ENCODE results near the gene CSNK2A3.
"Not testable (repeated sequence)": the region's sequence is repeated elsewhere in the genome, so short reads cannot be mapped to it uniquely, and the experiment has no call there.

Gene CSNK2A3

GRCh38 chr11:11379661-11380060 lies 26.6 kb upstream of the CSNK2A3 start:
- no peak for DNase-seq (ENCODE audit: low read depth in 2 of 2)

DNA sequence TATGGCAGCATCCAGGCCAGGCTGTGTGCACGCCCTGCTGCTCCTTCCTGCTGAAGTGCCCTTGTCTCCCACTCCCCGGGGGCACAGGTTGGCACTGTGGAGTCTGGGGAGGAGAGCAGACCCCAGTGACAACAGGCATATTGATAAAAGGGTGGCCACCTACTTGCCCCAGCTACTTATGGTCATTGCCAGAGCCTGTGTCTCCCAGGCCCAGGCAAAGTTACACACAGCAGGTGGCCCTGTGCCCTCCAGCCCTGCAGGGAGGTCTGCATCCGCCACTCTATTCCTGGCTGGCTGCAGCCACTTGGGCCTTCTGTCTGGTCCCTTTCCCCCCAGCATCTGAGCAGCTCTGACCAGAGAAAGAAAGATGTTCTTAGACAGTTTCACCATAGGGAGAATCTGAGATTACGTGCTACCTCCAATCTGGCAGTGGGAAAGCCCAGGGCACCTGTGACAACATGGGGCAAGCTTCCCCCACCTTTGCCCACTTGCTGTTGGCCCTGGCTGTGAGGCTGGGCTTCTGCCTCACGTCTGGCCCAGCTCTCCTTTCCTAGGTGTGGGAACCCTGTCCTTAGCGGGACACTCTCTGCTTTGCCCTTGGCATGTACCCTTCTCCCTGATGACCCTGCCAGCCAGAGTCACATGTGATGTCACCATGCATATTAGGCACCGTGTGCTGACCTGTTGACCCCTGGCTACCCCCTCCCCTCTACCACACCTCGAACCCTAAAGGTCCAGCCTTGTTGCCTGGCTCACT lies 25.3 kb upstream of the CSNK2A3 start:
- DNase-seq (ENCODE audit: low read depth in 2 of 2): no peak

DNA sequence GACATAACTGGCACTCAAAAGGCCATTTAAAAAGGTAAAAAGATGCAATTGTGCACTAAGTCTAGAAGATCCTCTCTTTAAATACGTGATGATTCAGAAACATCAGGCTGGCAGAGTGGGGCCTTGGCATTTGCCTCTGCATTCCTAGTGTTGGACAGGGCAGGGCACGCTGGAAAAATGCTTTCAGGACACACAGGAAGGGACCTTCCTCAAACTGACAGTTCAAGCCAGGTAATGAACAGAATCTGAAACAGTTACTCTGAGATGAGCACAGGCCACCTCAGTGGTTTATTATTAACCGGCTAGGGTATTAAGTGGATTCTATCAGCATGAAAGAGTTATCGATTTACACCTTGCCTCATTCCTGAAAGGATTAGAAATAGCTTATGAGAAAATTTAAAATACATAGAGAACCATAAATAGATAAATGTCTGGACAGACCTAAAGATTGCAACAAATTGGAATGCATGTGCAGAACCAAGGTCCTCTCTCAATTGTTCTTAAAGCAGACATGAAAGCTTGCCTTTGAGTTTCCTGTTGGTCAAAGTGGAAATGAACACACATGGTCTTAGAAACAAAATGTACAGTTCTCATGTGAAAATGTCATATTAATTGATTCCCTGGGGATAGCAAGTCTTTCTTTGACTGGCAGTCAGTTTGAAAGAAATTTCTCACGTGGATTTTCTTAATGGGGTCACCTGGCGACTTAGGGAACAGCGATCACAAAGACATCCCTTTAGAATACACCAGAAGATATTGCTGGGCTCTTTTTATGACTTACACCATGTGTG lies 21.5 kb upstream of the CSNK2A3 start:
- DNase-seq (ENCODE audit: low read depth in 2 of 2): no peak

GRCh38 chr11:11373934-11374333 lies 20.9 kb upstream of the CSNK2A3 start:
- DNase-seq (ENCODE audit: low read depth in 2 of 2): no peak

DNA sequence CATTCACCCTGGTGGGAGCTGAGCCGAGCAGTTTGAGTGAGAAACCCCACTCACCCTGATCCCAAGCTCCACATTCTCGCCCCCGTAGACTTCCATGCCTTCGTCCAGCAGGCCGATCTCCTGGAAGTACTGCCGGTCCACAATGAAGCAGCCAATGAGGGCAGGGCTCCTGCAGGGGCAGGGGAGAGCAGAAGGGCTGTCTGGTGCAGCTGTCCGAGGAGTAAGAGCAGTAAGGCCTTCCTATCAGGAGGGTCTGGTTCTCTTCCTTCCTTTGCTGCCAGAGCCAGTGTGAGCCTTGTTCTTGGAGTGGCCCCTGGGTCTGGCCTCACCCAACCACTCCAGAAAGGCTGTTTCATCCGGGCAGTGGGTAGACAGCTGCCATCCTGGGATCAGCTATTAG lies 19.4 kb upstream of the CSNK2A3 start:
- no peak for DNase-seq (ENCODE audit: low read depth in 2 of 2)

DNA sequence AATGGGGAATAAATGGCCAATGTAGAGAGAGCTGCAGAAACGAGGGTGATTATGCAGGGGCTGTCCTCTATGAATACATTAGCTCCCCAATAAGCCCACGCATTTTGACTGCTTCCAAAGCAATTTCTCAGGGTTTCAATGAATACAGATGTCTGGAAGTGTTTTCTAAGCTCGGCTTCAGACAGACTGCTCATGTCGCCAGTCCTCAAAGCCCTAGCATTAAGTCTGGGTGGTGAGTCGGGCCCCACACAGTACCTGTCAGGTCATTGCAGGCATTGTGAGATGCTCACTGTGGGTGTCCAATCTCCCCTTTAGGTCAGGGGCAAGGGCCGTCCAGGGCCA lies 17.9 kb upstream of the CSNK2A3 start:
- DNase-seq (ENCODE audit: low read depth in 2 of 2): no peak

- DNase-seq (ENCODE audit: low read depth in 2 of 2): no peak
These were observed 17.4 kb upstream of the CSNK2A3 start for GRCh38 chr11:11370255-11370961.

GRCh38 chr11:11366793-11367192 lies 13.7 kb upstream of the CSNK2A3 start:
- DNase-seq (ENCODE audit: low read depth in 2 of 2): no peak

DNA sequence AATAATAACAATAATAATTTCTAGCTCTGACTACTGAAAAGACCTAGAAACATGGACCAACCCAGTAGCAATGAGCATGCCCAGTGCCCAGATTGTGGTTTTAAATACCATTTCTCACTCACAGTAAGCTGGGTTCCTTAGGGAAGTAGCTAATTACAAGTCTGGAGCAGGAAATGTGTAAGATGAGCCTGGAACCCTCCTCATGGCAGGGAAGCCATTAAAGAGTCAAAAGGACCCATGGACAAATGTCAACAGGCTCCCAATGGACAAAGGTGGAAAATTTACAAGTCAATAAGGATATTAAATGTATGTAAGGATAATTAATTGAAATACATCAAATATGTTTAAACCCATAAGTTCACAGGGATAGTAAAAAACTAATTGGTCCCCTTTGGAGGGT lies 10.6 kb upstream of the CSNK2A3 start:
- no peak for DNase-seq (ENCODE audit: low read depth in 2 of 2)

- no peak for DNase-seq (ENCODE audit: low read depth in 2 of 2)
These were observed 6.6 kb upstream of the CSNK2A3 start for GRCh38 chr11:11359611-11360010.

DNA sequence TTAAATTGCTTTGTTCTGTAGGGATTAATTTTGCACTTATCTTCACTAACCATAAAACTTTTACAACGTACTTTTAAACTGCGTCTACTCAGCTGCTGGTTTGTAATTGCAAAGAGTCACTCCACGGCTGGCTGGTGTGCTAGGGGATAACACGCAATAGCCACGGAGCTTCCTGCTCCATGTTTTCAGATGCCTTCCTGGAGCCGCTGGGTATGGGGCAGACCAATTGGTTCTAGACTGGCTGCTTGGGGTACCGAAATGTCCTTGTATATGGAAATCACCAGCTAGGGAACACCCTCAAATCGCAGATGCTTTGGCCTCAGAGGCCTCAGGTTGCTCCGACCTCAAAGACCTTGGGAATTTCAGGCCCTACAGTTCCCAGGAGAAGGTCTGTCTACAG lies 3.8 kb upstream of the CSNK2A3 start:
- no peak for DNase-seq (ENCODE audit: low read depth in 2 of 2)

DNA sequence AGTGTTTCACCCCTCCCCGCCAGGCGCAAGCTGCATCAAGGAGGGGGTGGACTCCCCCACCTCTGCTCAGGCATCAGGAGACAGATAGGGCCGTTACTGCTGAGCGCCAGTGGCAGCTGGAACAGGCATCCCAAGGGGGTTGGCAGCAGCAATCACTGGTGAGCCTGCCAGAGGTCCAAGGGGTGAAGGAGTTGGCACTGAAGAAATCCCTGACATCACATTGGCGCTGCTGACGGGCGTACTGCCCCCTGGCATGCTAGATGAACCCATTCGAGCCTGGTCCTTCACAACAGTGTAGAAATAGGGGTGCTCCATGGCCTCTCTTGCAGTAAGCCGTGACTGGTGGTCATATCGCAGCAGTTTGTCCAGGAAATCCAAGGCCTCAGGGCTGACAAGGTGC lies 1.2 kb downstream of the CSNK2A3 start:
- not testable (repeated sequence) for DNase-seq (ENCODE audit: low read depth in 2 of 2)

GRCh38 chr11:11351042-11351586 lies 1.9 kb downstream of the CSNK2A3 start:
- DNase-seq (ENCODE audit: low read depth in 2 of 2): no peak

GRCh38 chr11:11349870-11350337 lies 3.1 kb downstream of the CSNK2A3 start:
- no peak for DNase-seq (ENCODE audit: low read depth in 2 of 2)

DNA sequence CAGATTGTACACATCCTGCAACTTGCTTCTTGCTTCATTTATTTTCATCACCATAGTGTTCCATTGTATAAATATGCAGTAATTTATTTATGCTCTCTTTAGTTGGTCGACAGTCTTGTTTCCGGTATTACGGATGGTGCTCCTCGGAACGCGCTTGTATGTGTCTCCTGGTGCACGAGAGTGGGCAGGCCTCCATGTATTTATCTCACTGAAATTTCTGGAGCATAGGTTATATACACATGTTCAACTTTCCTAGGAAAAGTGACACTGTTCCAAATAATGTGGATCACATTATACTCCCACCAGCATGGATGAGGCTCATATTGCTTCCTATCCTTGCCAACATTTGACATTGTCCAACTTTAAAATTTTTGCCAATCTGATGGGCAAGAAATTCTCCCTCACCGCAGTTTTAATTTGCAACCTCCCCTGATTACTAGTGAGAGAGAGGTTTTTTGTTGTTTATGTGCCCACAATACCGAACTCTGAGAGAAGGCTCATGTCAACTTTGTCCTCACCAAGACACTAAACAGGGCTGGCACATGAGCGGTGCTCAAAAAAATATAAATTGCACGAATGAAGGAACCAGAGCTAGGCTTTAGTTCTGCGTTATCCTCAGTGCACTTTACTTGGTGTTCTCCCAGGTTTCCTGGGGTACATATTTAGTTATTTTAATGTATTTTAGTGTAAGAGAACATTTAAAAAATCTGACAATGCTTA lies 3.8 kb downstream of the CSNK2A3 start:
- no peak for DNase-seq (ENCODE audit: low read depth in 2 of 2)

- DNase-seq (ENCODE audit: low read depth in 2 of 2): no peak
These were observed 4.7 kb downstream of the CSNK2A3 start for GRCh38 chr11:11348303-11348702.

- no peak for DNase-seq (ENCODE audit: low read depth in 2 of 2)
These were observed 5.5 kb downstream of the CSNK2A3 start for GRCh38 chr11:11347592-11347991.

GRCh38 chr11:11346303-11346702 lies 6.7 kb downstream of the CSNK2A3 start:
- no peak for DNase-seq (ENCODE audit: low read depth in 2 of 2)

- no peak for DNase-seq (ENCODE audit: low read depth in 2 of 2)
These were observed 8.0 kb downstream of the CSNK2A3 start for GRCh38 chr11:11345099-11345498.

- DNase-seq (ENCODE audit: low read depth in 2 of 2): no peak
These were observed 9.0 kb downstream of the CSNK2A3 start for GRCh38 chr11:11344045-11344444.

- DNase-seq (ENCODE audit: low read depth in 2 of 2): no peak
These were observed 14.7 kb downstream of the CSNK2A3 start for GRCh38 chr11:11338304-11338703.

DNA sequence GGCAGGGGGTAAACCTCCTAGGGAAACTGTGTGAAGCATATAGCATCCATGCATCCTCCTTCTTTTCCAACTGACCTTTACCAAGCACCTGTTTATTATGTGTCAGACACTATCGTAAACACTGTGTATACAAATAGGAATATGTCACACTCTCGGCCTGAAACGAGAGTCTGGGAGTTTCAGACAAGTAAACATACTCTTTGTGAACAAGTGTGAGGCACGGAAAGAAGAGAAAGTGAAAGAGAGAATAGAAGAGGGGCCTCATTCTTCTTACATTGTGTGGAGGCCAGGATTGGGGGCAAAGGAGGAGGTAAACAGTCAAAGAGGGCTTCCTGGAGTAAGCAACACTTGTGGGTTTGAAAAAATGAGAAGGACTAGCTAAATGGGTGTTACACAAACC lies 16.4 kb downstream of the CSNK2A3 start:
- no peak for DNase-seq (ENCODE audit: low read depth in 2 of 2)
